ENCODE results near the gene LRRC66. TPM values are rescaled to one million over a fixed set of nuclear protein-coding genes. Genes with fewer than 3 reads are reported as not detected.

LRRC66 gene
- total RNA-seq, 1 experiment from 2014 or later: not detected

DNA sequence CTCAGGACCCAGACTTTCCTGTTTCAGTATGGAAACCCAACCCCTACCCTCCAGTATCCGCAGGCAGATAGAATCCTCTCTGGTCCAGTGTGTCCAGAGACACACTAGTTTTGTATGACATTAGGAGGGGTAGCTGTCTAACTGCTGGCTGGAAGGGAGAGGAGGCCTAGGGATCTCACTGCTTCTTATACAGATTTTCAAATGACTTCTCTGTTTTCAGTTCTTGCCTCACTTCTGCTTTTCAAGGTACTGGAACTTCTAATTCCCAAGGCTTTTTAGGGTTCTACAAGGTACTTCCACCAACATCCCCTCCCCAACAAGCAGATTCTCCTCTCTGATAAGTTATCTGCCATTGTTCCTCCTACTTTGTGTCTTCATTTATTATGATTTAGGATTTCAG is 11.8 kb upstream of the LRRC66 start:
- H3K9ac ChIP-seq (ENCODE audit: extremely low read depth, insufficient read length, low read length): no peak overlapping the region
- H3K27me3 ChIP-seq (ENCODE audit: insufficient read depth, low read length): no peaks in the 10 kb centered on the region
- Mint-ChIP-seq H3K4me3 (no peak overlapping the region), H3K27me3 (ENCODE audit: low read depth) (no peaks in the 10 kb centered on the region), H3K4me1 (peaks cover 12 to 15% of the 10 kb centered on the region in 2 experiments), H3K36me3 (ENCODE audit: insufficient read depth in 1 of 3, low read depth in 3 of 3) (peaks cover 16 to 51% (median 37%) of the 10 kb centered on the region in 3 experiments), H3K27ac (no peak overlapping the region; a peak in 2 of 7 replicates), H3K9me3 (no peaks in the 10 kb centered on the region)
- no peak for DNase-seq
- no peak overlapping the region for H4K8ac ChIP-seq (replicated peaks; ENCODE audit: insufficient read length, low read depth, low read length)
- H4K5ac ChIP-seq (ENCODE audit: insufficient read length, low read depth, low read length): no peak overlapping the region
- H4K20me1 ChIP-seq (ENCODE audit: control insufficient read depth, insufficient read depth, insufficient read length): no peaks in the 10 kb centered on the region
- no peak overlapping the region for H3K56ac ChIP-seq (ENCODE audit: insufficient read length, low read depth, low read length)
- H3K79me1 ChIP-seq (ENCODE audit: insufficient read depth, low read depth, low read length, poor library complexity, severe bottlenecking): no peaks in the 10 kb centered on the region
- no peak overlapping the region for H2BK15ac ChIP-seq (ENCODE audit: low read depth, low read length)
- H3K27ac ChIP-seq (ENCODE audit: insufficient read length, low read depth, low read length): no peak overlapping the region
- no peak overlapping the region for H3K4ac ChIP-seq (ENCODE audit: low read depth, low read length)
- no peak overlapping the region for H3K23ac ChIP-seq (ENCODE audit: insufficient read length, low read depth, low read length)
- no peak overlapping the region for H2BK5ac ChIP-seq (ENCODE audit: insufficient read length, low read length)
- H2BK120ac ChIP-seq (ENCODE audit: low read depth, low read length, poor library complexity, severe bottlenecking): no peak overlapping the region
- H3K23me2 ChIP-seq (ENCODE audit: insufficient read length, low read depth, low read length, poor library complexity, severe bottlenecking): no peaks in the 10 kb centered on the region
- H2AK5ac ChIP-seq (ENCODE audit: insufficient read length, low read length): no peak overlapping the region
- TF ChIP-seq, protein P1, sequence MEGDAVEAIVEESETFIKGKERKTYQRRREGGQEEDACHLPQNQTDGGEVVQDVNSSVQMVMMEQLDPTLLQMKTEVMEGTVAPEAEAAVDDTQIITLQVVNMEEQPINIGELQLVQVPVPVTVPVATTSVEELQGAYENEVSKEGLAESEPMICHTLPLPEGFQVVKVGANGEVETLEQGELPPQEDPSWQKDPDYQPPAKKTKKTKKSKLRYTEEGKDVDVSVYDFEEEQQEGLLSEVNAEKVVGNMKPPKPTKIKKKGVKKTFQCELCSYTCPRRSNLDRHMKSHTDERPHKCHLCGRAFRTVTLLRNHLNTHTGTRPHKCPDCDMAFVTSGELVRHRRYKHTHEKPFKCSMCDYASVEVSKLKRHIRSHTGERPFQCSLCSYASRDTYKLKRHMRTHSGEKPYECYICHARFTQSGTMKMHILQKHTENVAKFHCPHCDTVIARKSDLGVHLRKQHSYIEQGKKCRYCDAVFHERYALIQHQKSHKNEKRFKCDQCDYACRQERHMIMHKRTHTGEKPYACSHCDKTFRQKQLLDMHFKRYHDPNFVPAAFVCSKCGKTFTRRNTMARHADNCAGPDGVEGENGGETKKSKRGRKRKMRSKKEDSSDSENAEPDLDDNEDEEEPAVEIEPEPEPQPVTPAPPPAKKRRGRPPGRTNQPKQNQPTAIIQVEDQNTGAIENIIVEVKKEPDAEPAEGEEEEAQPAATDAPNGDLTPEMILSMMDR (conservative IDR thresholded peaks at IDR 0.05): no peak
- H3K18ac ChIP-seq (ENCODE audit: insufficient read length, low read depth, low read length): no peak overlapping the region
- H3T11ph ChIP-seq (ENCODE audit: low read length): no peak overlapping the region
- no peaks in the 10 kb centered on the region for H3K4me1 ChIP-seq (ENCODE audit: insufficient read depth, low read length)
- H2BK12ac ChIP-seq (ENCODE audit: insufficient read length, low read depth, low read length): no peak overlapping the region
- H3K14ac ChIP-seq (ENCODE audit: insufficient read depth, low read length): no peak overlapping the region
- H3K9me3 ChIP-seq (ENCODE audit: control insufficient read depth, low read depth, low read length): no peaks in the 10 kb centered on the region
- no peak overlapping the region for H3K4me2 ChIP-seq (ENCODE audit: insufficient read depth, insufficient read length, low read length)
- WGBS (ENCODE audit: extremely low coverage, insufficient read length, low lambda C conversion rate): no CpG with 5 or more reads among the region's 1 CpG
- H2BK20ac ChIP-seq (ENCODE audit: low read depth, low read length, poor library complexity, severe bottlenecking): no peak overlapping the region
- no peak overlapping the region for H4K91ac ChIP-seq (ENCODE audit: insufficient read length, low read depth, low read length)
- H3K79me2 ChIP-seq (ENCODE audit: insufficient read depth, low read length): no peaks in the 10 kb centered on the region
- H2AFZ ChIP-seq (ENCODE audit: low read length): no peak overlapping the region
